ENCODE results near the gene CALCOCO2. TPM values are rescaled to one million over a fixed set of nuclear protein-coding genes. Genes with fewer than 3 reads are reported as not detected.
"Not testable (repeated sequence)": the region's sequence is repeated elsewhere in the genome, so short reads cannot be mapped to it uniquely, and the experiment has no call there.

The CALCOCO2 gene
- total and polyA plus RNA-seq, 11 donors, result 102 to 322 (median 222) TPM

GRCh38 chr17:48816774-48817590 is 13.9 kb upstream of the CALCOCO2 start, which contains the start of gene TTLL6:
TSS of gene TTLL6 (minus strand) at chr17:48817229. CDS start at chr17:48817072, 157 bp downstream.
- intact Hi-C loops (cut with DNase I), result loop anchor here in 3 of 10 donors (1.0 to 10.0 kb wide), 4 partner anchors 60 to 218 kb away; no protein-coding TSS in a partner anchor
- H3K27me3 ChIP-seq, result peaks cover 0 to 35% (median 0%) of the 10 kb centered on the region in 9 donors
- DNase-seq, result peak; percentile 86 to 93 (median 88)
- peak within 1 kb of the TSS in 1 of 12 donors; percentile 42 for H3K27ac ChIP-seq
- H3K36me3 ChIP-seq, result no peaks in the 10 kb centered on the region
- peak; percentile 97 to 99 (median 98) for ATAC-seq
- no peaks in the 10 kb centered on the region for H3K9me3 ChIP-seq
- TF ChIP-seq CTCF (IDR thresholded peaks at IDR 0.05) (no peak), POLR2A (IDR thresholded peaks at IDR 0.05) (no peak)
- H3K4me1 ChIP-seq, result peaks cover 0 to 18% (median 9%) of the 10 kb centered on the region in 12 donors
- WGBS, 4 donors, result 2% methylated on average over 37 to 64 of the region's 64 CpGs
- H3K4me3 ChIP-seq, result peak within 1 kb of the TSS; percentile 24 to 67 (median 52)

- Histone ChIP-seq H3K4me3 (no peak overlapping the region), H3K9me3 (no peaks in the 10 kb centered on the region), H3K36me3 (no peaks in the 10 kb centered on the region), H3K4me1 (peaks cover 0 to 18% (median 9%) of the 10 kb centered on the region in 12 donors), H3K27me3 (peaks cover 0 to 32% (median 0%) of the 10 kb centered on the region in 9 donors), H3K27ac (no peak overlapping the region)
- no peak for TF ChIP-seq POLR2A (IDR thresholded peaks at IDR 0.05)
- TF ChIP-seq CTCF (IDR thresholded peaks at IDR 0.05), result no peak
- ATAC-seq (no peak), DNase-seq (no peak)
- intact Hi-C loops (cut with DNase I), result loop anchor here in 1 of 10 donors (5.0 to 10.0 kb wide), 2 partner anchors 59 to 216 kb away; no protein-coding TSS in a partner anchor
- 58 to 69% (median 65%) methylated on average over 9 of the region's 9 CpGs for WGBS, 4 donors
These were observed 12.4 kb upstream of the CALCOCO2 start for GRCh38 chr17:48818361-48818841.

- 84 to 92% (median 88%) methylated on average over 11 of the region's 11 CpGs for WGBS, 4 donors
- intact Hi-C loops (cut with DNase I), result loop anchor here in 1 of 10 donors (5.0 to 10.0 kb wide), 2 partner anchors 58 to 215 kb away; no protein-coding TSS in a partner anchor
- H3K27me3 ChIP-seq, result peaks cover 0 to 28% (median 0%) of the 10 kb centered on the region in 9 donors
These were observed 11.4 kb upstream of the CALCOCO2 start for GRCh38 chr17:48819466-48819865.

GRCh38 chr17:48820936-48821335 is 9.9 kb upstream of the CALCOCO2 start:
- H3K27me3 ChIP-seq, result peaks cover 0 to 17% (median 0%) of the 10 kb centered on the region in 9 donors

More at GRCh38 chr17:48819466-48819865, 11.4 kb upstream of the CALCOCO2 start:
- ATAC-seq (no peak), DNase-seq (no peak)
- H3K36me3 ChIP-seq, result no peaks in the 10 kb centered on the region
- no peak overlapping the region for H3K27ac ChIP-seq
- no peaks in the 10 kb centered on the region for H3K9me3 ChIP-seq
- H3K4me1 ChIP-seq, result peaks cover 0 to 18% (median 9%) of the 10 kb centered on the region in 12 donors
- TF ChIP-seq POLR2A (IDR thresholded peaks at IDR 0.05) (no peak), CTCF (IDR thresholded peaks at IDR 0.05) (no peak)
- no peak overlapping the region for H3K4me3 ChIP-seq

More at GRCh38 chr17:48820936-48821335, 9.9 kb upstream of the CALCOCO2 start:
- DNase-seq; H3K9me3 ChIP-seq; H3K27ac ChIP-seq; intact Hi-C loops (cut with DNase I); H3K36me3 ChIP-seq; H3K4me3 ChIP-seq; ATAC-seq: not testable (repeated sequence)
- 74 to 88% (median 81%) methylated on average over 6 of the region's 6 CpGs for WGBS, 4 donors
- H3K4me1 ChIP-seq, result peaks cover 0 to 18% (median 9%) of the 10 kb centered on the region in 12 donors

Measured in heart left ventricle (tissue), 16 donors.